Parietal lobe (tissue), 2 donors: Measurements from ENCODE around the gene BMP7. TPM values are rescaled to one million over a fixed set of nuclear protein-coding genes. Genes with fewer than 3 reads are reported as not detected.

ENCODE experiments used
- small RNA-seq: library from RNA; depleted of rRNA; stranded (forward); fragments of <200 nt; gene quantifications from one replicate; pipeline ENCODE3, GENCODE V24; 2014; ENCODE audit warnings: low replicate concordance
- total RNA-seq: library from RNA; depleted of rRNA; stranded (reverse); fragments of >200 nt; gene quantifications from one replicate; pipeline ENCODE4 v1.2.3, GENCODE V29; 2014

Gene BMP7
- 16.9 TPM for total RNA-seq

GRCh38 chr20:57266291-57267157 lies at the start of gene BMP7:
BMP7 (minus strand) TSS chr20:57266641; CDS start chr20:57266122, 519 bp downstream.

Small RNA genes within 50 kb of the gene (small RNA-seq; reads per million reads assigned to genes)
- gene RF00019: not detected

Other genes with a start within 250 kb of the BMP7 start
- not detected for gene SPO11, start 63.2 kb upstream of the BMP7 start, total RNA-seq
- gene RAE1, start 84.6 kb upstream of the BMP7 start, total RNA-seq: 41.6 TPM
- gene RBM38, start 124.8 kb upstream of the BMP7 start, total RNA-seq: 8.5 TPM